Fibroblast of upper back skin (primary cell): ENCODE results near the gene RAI1.
"Not testable (repeated sequence)": the region's sequence is repeated elsewhere in the genome, so short reads cannot be mapped to it uniquely, and the experiment has no call there.

Experiments used
- DNase-seq: peaks from one replicate; pipeline ENCODE4 v3.0.0-alpha.2; 2013

The RAI1 gene

DNA sequence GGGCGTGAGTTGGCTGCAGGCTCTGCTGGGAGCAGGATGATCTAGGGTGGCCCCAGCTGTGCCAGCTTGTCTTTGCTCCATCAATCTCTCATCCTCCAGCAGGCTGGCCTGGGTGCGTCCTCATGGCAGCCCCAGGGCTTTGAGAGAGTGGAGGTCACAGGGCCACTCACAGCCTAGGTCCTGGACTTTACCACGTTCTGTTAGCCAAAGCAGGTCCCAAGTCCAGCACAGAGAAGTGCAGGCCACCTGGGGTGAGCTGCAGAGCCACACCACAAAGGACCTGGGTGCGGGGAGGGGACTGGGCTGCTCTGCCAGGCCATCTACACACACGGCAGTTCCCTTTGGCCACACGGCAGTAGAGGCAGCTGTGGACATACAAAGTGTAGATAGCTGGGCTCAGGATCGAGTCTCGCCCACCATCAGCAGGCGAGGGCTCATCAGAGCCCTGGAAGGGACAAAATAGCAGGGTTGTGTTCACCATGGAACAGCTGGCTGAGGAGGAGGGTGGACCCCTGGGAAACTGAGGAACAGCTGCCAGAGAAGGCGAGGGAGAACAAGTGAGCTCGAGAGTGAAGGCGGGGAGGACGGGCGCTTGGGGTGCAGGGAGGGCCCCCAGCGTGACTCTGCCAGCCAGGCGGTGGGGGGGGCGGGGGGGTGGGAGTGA is 125.5 kb downstream of the RAI1 start:
- DNase-seq: no peak

DNA sequence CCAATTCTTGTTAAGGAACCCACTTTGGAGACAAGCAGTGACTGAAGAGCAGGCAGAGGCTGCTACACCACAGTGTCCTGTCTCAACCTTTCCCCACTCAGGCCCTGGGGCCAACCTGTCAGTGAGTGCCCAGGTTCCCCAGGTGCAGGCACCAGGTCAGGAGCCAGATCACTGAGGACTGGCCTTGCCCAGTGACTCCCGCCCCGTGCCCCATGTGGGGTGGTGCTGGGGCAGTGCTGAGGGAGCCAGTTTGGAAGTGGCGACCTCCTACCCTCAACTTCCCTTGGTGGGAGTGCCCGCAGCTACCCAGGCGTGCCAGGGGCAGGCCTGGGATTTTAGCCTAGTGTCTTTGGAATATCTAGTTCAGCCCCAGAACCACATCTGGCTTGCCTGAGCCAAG is 126.2 kb downstream of the RAI1 start:
- DNase-seq: no peak

DNA sequence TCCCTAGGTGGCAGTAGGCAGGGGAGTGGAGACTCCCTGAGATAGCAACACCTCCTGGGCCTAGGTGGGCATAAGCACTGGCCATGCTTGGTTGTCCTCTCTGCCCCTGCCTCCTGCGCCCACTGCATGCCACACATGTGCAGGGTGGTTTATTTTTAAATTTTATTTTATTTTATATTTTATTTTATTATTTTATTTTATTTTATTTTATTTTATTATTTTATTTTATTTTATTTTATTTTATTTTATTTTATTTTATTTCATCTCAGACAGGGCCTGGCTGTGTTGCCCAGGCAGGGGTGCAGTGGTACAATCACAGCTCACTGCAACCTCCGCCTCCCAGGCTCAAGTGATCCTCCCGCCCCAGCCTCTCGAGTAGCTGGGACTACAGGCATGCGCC is 126.9 kb downstream of the RAI1 start:
- DNase-seq: not testable (repeated sequence)

DNA sequence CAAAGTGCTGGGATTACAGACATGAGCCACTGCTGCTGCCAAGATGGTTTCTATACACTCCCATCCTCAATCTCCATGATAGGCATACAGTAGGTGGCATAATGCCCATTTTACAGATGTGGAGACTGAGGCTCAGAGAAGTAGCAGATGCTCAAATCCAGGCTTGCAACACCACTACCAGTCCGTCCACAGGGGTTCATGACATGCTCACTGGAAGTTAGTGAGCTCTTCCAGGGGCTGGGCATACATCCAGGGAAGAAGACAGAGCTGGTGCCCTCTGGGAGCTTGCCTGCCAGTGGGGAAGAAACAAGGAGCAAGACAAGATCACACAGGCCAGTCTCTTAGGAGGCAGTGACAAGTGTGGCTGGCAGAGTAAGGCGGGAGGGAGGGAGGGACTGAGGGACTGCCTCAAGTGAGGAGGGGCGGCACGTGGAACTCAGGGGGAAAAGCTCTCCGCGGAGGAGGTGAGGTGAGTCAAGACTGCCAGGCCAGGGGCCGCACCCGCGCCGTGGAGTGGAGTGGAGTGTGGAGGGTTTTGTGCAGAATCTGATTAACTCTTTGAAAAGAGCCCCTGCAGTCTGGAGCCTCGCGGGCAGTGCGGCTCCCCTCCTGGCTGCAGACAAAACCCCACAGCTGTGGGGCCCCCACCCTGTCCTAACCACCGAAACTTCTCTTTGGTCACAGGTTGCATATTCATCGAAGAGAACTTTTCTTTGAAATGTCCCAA is 127.6 kb downstream of the RAI1 start:
- DNase-seq: peak; percentile 33

DNA sequence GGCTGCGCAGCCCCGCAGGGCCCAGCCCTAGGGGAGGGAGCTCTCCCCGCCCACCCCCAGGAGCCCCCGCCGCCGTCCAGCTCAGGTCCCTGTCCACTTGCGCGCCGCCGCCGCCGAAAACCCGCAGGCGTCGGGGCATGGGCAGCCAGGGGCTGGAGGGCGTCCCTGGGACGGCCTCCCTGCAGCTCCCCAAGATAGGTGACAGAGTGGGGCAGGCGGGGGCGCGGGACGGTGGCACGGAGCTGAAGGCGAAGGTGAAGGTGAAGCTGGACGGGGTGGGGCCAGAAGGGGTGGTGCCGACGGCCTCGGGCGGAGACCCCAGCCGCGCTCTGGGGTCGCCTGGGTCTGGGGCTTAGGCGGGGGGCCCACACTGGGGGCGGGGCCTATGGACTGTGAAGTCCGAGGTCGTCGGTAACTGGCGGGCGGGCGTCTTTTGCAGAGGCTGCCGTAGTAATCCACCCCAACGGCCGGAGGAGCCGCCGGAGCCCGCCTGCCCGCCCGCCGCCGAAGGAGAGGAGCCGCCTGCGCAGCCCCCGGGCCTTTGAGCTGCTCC is 128.3 kb downstream of the RAI1 start:
- DNase-seq: no peak

DNA sequence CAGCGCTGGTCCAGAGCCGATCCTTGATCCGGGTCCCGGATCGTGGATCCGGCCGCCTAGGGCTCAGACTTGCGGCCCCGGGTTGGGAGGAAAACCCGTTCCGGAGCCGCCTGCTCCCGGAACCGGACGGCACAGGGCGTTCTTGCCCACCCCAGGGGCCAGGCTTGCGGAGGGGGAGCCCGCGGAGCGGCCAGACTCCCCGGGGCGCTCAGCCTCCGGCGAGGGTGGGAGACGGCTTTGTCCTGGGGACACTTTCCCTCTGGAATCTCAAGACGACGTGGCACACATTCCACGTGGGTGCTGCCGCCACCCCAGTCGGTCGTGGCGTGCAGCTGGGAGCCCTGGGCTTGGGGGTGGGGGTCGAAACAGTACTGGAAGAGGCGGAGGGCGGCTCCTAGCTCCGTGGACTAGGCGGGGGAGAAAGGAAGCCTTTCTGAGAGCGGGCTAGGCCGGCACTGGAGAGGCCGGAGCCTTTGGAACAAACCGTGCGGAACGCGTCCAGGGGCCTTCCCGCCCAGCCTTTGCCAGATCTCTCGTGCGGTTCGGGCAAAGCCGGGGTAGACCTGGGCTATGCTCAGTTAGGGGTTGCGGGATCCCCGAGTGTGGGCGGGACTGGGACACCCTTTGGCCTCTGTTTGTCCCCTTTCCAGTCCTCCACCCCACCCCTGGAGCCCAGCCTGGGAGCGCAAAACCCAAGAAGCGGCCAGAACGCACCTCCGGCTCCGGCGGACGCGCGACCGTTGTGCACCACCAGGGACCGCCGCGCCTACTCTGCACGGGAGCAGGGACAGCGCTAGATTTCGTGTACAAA is 129.0 kb downstream of the RAI1 start:
- peak; percentile 65 for DNase-seq

DNA sequence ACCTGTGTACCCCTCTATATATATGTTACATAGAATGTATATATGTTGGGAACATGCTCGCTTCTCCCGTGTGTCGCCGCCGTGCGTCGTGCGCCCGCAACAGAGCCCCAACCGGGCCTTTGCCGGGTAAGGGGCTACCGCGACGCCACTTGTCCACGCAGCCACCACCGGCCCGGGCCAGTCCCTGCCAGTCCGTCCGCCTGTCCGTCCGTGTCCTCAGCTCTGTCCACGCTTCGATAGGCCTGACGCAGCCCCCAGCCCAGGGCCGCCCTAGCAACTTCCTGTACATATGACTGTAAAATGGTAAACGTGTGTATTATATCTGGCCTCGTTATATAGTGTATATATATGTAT is 129.6 kb downstream of the RAI1 start:
- no peak for DNase-seq

DNA sequence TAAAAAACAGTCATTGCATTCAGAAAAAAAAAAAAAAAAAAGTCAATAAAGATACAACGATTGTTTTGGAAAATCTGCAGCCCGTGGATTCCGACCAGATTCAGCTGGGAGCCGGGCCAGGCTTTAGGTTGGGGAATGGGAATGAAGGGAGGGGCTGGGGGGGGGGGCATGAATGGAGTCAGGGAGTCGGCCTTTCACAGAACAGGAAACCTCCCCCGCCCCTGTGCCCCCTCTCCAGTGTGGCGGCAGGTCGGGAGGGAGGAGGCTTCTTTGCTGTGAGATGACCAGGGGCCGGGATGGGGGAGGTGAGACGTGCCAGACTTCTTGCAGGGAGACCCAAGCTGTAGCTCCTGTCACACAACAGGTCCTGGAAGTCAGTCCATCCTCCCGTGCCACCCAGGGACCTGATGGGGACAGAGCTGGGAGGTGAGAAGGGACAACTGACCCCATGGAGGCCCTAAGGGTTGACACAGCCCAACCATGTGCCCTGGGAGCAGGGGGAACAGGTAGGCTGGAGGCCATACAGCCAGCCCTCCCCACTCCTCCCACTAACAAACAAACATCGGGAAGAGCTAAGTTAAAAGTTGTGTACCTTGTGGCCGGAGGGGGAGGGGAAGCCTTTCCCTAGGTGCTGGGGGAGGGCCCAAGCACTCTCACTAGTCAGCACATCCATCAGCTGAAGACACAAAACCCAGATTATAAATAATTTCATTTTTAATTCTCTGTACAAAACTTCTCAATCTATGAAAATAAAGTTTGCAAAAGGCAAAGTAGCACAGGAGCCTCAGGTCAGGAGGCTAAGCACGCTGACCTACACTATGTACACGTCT is 130.3 kb downstream of the RAI1 start:
- peak; percentile 29 for DNase-seq

DNA sequence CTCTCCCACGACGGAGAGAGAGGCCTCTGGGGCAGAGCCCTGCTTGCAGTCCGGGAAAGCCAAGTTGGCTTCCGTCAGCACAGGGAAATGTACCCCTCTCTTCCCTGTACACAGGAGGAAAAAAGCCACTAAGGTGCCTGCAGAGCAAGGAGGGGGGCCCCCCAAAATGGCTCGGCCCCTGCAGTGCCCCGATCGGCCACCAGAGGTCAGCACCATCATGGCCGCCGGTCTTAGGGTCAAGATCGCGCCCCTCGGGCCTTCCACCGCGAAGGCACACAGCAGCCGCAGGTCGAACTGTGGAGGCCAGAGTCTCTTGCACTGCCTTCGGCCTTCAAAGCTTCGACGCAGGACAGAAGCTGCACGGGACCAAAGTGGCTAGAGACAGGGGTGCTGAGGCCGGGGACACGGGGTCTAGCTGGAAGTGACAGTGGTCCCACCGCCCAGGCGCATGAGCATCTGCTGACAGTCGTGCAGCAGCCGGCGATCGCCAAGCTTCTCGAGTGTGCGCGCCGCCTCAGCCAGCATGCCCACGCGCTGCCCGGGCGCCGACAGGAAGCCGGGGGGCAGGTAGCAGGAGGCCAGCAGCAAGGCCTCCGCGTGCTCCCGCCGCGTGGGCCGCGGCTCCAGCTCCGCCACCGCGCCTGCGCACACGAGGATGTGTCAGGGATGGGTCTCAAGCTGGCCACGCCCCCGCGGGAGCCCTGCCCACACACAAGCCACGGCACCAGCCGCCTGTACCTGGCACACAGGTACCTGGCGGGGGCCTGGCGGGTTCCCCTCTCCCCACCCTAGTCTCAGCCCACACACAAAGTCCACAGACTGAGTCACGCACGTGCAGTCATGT is 131.2 kb downstream of the RAI1 start:
- DNase-seq: peak; percentile 40

DNA sequence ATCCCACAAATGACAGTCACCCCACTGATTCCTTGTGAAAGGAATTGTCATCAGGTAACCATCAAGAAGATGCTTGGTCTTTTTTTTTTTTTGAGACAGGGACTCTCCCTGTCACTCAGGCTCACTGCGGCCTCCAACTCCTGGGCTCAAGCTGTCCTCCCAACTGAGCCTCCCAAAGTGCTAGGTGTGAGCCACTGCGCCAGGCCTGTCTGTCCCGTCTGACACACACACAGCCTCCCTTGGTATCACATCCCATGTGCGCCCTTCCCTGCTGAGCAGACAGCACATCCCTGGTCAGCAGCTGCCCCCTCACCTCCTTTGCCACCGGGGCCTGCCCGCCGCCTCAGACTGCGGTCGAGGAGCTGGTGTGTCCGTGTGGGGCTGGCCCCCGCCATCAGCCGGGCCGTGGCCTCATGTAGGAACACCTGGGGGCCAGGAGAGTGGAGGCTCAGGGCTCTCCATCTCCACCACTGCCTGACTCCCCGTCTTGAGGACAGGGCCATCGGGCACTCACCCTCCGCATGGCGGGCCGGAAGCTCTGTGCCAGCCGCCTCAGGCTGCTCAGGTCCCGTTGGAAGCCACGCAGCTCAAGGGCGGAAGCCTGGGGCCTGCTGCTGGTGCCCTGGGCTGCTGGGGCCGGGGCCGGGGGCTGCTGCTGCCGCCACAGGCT is 131.9 kb downstream of the RAI1 start:
- no peak for DNase-seq

DNA sequence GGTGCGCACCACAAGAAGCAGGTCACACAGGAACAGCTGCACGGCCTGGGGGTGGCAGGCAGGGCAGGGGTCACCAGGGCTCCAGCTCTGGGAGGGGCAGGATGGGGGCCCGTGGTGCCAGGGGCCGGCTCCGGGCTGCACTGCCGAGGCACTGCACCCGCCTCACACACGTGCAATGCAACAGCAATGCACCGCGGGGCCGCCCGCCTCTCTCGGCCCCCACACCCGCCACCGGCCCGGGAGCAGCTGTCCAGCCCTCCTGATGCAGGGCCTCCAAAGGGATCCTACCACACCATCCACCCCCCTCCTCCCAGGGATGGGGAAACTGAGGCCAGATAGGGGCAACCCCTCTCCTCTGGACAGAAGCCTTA is 132.5 kb downstream of the RAI1 start:
- DNase-seq: no peak

DNA sequence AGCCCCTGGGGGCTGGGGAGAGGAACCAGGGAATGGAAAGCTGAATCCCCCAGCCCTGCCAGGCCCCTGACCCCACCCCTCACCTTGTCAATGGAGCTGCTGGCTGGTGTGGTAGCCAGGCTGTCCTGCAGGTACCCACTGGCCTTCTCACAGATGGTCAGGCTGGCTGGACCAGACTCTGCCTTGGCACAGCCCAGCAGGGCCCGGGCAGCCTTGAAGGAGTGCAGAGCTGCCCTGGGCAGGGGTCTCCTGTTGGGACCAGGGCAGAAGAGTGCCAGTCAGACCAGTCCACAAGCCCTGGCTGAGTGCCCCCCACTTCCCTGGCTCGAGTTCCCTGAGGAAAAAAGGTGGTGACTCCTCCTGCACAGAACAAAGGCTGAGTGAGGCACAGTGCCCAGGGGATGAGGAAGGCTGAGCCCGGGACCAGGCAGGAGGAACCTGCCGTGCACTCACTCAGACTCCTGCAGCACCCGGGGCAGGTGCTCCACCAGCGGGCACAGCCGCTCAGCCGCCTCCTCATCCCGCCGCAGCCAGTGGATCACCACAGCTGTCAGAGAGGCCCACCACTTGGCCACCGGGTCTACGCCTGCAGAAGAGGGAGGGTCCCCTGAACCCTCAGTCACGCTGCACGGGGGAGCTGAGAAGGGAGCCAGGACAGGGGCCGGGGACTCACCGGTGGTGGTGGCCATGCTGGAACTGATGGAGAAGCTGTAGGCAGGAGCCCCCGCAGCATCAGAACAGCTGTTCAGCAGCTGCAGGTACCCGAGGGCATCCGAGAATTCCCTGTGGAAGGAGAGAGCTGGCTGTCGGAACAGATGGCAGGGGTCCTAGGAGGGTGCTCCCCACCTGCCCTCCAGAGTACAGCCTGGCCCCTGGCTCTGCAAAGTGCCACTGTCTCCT is 133.2 kb downstream of the RAI1 start:
- no peak for DNase-seq

DNA sequence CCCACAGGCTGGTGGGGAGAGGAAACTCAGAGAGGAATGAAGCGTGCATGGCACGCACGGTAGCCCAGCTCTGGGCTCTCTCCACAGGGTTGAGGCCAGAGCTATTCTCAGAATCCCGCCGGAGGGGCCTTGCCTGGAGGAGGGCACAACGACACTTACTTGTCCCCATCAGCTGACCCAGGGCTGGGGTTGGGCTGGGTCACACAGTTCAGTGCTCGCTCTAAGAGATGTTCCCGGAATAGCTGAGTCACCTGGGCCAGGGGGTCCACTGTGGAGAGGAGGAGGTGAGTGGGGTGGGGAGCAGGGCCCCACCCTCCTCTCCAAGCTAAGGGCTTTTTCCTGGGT is 133.8 kb downstream of the RAI1 start:
- DNase-seq: no peak

DNA sequence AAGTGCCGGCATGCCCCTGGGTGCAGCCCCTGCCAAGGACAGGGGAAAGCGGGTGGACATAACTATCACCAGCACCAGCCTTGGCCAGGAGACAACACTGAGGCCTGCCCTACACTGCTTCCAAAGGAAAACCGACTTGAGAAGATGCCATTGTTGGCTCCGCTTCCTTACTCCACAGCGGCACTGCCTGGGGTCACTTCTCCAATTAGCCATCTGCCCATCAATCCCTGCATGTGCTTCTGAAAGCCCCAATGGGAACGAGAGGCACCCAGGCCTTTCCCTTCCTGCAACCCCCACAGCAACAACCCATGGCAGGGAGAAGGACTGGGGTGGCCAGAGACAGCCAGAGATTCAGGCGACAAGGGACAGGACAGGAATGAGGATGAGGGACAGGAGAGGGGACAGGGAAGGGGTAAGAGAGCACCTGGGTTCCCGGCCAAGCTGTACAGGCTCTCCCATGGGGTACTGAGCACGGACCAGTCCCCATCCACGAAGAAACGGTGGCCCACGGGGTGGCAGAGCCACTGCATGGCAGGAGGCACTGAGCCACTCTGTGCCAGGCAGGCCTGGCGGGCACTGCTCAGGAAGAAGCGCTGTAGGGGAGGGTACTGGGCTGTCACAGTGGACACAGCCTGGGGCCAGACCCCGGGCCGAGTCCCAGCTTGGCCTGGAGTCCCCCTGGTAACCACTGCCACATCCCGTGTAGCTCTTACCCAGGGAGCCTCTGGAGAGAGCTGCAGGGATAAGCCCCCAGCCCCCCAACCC is 134.4 kb downstream of the RAI1 start:
- no peak for DNase-seq

DNA sequence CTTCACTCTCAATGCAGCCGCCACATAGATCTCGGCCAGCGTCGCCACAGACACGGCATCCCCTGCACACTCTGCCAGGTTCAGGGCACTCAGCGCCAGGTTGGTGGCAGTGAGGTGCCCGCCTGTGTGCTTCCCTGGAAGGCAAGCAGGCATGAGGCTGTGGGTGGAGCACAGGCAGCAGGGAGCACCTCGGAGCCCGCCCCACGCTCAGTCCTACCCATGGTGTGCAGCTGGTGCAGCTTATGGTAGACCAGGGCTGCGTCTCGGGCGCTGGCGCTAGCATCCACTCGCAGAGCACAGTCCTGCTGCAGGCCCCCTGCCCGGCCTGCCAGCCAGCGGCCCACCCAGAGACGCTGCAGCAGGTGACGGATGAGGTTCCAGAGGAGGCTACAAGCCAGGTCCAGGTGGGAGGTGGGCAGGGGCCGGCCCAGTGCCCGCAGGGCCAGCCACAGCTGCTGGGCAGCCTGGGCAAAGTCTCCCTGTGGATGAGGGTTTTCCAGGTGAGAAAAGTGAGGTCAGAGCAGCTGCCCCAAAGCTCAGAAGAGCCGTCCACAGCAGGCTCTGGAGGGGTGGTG is 135.1 kb downstream of the RAI1 start:
- DNase-seq: no peak

DNA sequence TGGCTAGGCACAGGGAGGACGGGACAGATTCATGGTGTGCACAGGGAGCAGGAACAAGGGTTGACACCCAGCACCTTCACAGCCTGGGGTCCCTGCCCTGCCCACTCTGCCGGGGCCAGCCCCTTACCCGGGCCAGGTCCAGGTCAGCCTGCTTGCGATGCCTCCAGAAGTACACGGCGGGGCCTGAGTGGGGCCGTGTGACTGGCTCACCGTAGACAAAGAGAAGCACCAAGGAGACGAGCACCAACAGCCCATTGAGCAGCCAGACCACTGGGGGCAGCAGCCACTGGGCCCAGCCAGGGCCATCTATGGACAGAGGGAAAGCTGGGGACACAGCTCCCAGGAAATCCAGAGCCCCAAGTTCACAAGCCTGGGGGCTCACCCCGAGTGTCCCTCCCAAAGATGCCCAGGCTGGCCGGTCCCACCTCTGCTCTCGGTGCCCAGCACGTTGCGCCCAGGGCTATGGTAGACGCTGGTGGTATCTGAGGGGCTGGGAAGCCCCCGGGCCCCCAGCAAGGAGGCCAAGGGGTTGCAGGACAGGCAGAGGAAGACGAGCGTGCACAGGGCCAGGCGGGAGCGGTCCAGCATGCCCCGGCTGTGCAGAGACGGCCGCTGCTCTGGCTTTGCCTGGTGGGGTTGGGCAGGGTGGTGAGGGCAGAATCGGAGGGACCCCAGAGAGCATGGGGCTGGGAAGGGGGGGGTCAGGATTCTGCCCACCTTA is 135.7 kb downstream of the RAI1 start:
- no peak for DNase-seq

DNA sequence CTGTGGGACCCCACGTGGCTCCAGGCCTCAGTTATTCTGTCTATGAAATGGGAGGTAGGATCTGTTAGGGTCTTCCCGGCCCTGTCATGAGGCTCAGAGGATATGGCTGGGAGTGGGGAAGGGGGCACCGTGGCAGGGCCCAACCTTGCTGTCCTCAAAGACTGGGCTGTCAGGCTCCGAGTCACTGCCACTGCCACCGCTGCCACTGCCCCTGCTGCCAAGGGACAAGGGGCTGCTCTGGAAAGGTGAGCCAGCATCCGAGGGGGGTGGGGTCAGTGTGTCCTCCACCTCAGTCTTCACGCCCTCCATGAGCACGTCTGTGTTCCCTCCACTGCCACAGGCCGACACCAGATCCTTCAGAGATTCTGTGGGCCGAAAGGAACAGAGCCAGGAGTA is 136.3 kb downstream of the RAI1 start:
- no peak for DNase-seq

DNA sequence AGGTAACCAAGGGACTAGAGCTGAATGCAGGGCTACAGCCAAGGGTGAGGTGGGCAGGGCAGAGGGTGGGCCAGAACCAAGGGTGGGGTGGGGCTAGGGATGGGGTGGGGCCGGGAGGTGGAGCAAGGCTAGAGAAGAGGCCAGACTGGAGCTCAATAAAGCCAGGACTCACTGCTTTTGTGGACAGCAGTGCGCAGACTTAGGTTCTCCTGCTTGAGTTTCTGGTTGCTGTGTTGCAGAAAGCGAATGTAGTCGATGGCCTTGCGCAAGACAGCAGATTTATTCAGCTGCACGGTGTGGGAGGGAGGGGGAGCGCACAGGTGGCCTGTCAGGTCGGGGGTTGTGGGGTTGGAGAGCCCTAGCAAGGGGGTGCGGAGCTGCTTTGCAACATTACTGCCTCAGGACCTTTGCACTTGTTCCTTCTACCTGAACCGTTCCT is 136.8 kb downstream of the RAI1 start:
- no peak for DNase-seq
